Measurements from ENCODE around the gene EMC1. TPM values are rescaled to one million over a fixed set of nuclear protein-coding genes. Genes with fewer than 3 reads are reported as not detected.
"Not testable (repeated sequence)": the region's sequence is repeated elsewhere in the genome, so short reads cannot be mapped to it uniquely, and the experiment has no call there.

EMC1 gene
- total RNA-seq, 2 experiments from 2014 or later, result 25.3 to 29.1 TPM

DNA sequence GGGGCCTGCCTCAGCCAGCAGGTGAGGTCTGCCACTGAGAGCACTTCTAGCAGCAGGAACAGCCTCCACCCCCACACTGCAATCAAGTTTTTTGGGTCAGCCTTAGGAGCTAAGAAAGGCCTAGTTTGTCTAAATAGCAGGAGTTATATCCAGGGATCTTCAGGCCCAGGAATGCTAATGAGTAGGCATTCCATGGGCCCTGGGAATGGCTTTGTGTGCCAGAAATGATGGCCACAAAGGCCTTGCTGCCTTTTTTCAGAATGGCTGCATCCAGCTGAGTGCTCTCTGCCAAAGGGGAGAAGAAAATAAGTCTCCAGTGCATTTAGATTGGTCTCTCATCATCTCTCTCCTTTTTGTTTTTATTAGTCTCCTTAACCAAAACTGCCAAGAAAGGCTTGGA lies 3.1 kb upstream of the EMC1 start:
- POLR2A ChIA-PET, result interaction anchor here (0.9 to 1.3 kb wide), 3 partner anchors 9 to 75 kb away, joined by 3 to 4 read pairs (median 3); partner anchors contain the start of gene UBR4
- no peak overlapping the region for H3K4me3 Mint-ChIP-seq
- no peaks in the 10 kb centered on the region for H3K27me3 Mint-ChIP-seq
- H3K4me1 Mint-ChIP-seq, result peaks cover 42% of the 10 kb centered on the region
- no peak overlapping the region for H3K27ac Mint-ChIP-seq
- CTCF ChIA-PET, result interaction anchor here (1.1 kb wide), 1 partner anchor 17 kb away, joined by 4 read pairs; no protein-coding TSS in a partner anchor
- DNase-seq, result no peak
- H3K9me3 Mint-ChIP-seq, result no peaks in the 10 kb centered on the region
- H3K36me3 Mint-ChIP-seq (ENCODE audit: low read depth), result peaks cover 24% of the 10 kb centered on the region

DNA sequence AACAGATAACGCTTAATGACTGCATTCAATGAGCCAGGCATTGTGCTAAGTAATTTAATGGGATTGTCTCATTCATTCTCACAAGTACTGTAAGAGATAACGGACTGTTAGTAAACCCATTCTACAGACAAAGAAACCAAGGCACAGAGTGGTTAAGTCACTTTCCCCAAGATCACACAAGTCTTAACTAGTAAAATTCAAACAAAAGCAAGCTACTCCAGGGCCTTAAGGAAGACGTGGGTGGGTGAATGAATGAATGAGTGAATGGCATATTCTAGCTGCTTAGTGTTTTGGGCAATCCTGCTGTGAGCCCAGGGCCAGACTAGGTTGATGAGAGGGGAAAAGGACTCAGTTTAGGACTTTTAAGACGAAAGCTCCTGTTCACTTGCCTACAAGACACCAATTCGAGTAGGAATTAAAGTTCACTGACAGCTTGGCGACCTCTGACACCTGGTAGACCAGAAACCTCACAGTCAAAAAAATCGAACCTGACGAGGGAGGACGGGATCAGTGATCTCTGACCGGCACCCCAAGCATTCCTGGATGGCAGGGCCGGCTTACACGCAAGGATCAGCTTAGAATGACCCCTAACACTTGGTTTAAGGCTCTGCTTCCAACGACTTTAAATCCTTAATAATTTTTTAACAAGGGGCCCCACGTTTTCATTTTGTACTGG lies 557 bp downstream of the EMC1 start:
- Mint-ChIP-seq H3K4me3 (peak overlapping the region; percentile 94), H3K27me3 (no peaks in the 10 kb centered on the region), H3K27ac (peak overlapping the region; percentile 86), H3K4me1 (peaks cover 29% of the 10 kb centered on the region), H3K36me3 (ENCODE audit: low read depth) (peaks cover 2% of the 10 kb centered on the region), H3K9me3 (no peaks in the 10 kb centered on the region)
- ChIA-PET CTCF (interaction anchor here (1.0 to 1.7 kb wide), 3 partner anchors 9 to 40 kb away, joined by 3 to 13 read pairs (median 4); no protein-coding TSS in a partner anchor), POLR2A (interaction anchor here (0.5 to 3.0 kb wide), 12 partner anchors 8 to 346 kb away, joined by 3 to 20 read pairs (median 5); partner anchors contain the start of gene UBR4)
- no peak for DNase-seq

DNA sequence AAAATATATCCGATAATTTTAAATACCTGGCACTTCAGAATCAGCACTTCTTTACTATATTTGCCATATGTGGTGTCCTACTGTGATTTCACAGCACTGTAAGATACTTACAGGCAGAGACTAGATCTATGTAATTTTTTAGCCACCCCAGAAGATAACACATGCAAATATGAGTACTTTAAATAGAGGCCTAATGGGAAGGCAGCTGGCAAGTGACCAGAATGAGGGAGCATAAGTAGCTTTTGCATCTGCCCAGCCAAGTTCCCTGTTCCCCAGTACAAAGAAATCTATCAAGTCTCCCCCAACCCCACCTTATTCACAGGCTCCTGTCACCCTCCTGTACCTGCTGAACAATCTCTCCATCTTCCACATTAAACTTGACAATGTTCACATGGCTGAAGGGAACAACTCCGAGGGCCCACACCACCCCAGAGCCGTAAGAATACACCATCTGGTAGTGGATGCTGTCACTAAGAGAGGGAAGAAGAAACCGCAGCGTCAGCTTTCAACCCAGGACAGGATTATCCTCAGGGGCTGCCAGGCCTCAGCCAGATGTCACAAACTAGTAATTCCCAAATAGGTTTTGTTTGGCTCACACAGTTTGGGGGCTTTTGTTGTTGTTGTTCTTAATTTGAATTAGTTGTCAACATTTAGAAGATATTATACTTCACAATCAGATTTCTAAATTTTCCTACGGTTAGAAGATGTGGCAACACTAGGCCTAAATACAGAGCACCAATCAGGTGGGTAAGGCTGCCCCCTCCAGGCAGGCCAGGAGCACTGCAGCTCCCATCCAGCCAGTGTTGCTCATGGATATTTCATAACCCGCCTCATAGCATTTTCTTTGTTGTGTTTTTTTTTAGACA lies 10.4 kb downstream of the EMC1 start:
- Mint-ChIP-seq H3K4me1 (no peaks in the 10 kb centered on the region), H3K9me3 (no peaks in the 10 kb centered on the region), H3K27me3 (no peaks in the 10 kb centered on the region), H3K4me3 (no peak overlapping the region), H3K27ac (no peak overlapping the region), H3K36me3 (ENCODE audit: low read depth) (peaks cover 55% of the 10 kb centered on the region)
- POLR2A ChIA-PET, result interaction anchor here (1.0 to 1.7 kb wide), 3 partner anchors 10 to 29 kb away, joined by 3 to 9 read pairs (median 3); partner anchors contain the start of genes EMC1 and MRTO4
- CTCF ChIA-PET, result interaction anchor here (0.9 to 2.8 kb wide), 14 partner anchors 9 to 357 kb away, joined by 3 to 13 read pairs (median 4); partner anchors contain the start of genes ALDH4A1, EMC1 and MRTO4
- peak; percentile 71 for DNase-seq

DNA sequence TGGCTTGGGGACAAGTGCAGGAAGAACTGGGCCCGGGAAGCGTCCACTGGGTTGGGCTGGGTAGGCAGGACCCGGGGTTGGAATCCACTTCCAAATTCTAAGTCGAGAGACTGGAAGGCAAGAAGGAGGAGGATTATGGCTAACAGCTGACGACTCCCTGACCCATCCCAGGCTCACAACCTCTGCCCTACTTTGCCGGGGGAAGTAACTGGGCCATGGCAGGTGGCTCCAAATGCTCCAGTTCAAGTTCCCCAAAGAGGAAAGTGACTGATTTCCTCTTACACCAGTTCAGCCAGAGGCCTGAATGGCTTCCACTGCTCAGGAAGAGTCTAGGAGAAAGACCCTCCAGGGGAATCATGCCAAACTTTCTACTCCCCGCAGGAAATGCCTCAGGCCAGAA lies 11.4 kb downstream of the EMC1 start:
- Mint-ChIP-seq H3K4me1 (no peaks in the 10 kb centered on the region), H3K4me3 (no peak overlapping the region), H3K27ac (no peak overlapping the region), H3K27me3 (no peaks in the 10 kb centered on the region), H3K9me3 (no peaks in the 10 kb centered on the region), H3K36me3 (ENCODE audit: low read depth) (peaks cover 57% of the 10 kb centered on the region)
- ChIA-PET POLR2A (no interaction called here), CTCF (interaction anchor here (0.6 to 2.8 kb wide), 6 partner anchors 10 to 356 kb away, joined by 3 to 13 read pairs (median 4); no protein-coding TSS in a partner anchor)
- DNase-seq, result no peak

DNA sequence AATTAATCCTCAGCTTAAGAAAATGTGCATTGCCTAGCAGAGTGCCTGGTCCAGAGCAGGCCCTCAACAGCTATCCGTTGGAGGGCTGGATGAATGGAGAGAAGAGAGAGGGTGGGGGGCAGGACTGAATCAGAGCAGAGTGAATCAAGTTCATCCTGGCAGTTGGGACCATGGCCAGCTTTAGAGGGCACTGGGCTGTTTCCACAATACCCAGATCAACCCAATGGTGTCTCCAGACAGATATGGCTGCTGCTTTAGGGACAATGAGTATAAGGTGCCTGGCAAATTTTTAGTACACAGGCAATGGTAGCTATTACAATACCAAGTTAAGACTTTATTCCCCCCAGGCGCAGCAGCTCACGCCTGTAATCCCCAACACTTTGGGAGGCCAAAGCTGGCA lies 17.1 kb downstream of the EMC1 start:
- no peaks in the 10 kb centered on the region for H3K27me3 Mint-ChIP-seq
- no peaks in the 10 kb centered on the region for H3K9me3 Mint-ChIP-seq
- H3K27ac Mint-ChIP-seq, result no peak overlapping the region
- H3K4me1 Mint-ChIP-seq, result no peaks in the 10 kb centered on the region
- ChIA-PET CTCF (interaction anchor here (1.3 kb wide), 1 partner anchor 426 kb away, joined by 3 read pairs; no protein-coding TSS in a partner anchor), POLR2A (interaction anchor here (1.3 to 2.5 kb wide), 2 partner anchors 23 to 29 kb away, joined by 5 to 9 read pairs; no protein-coding TSS in a partner anchor)
- peaks cover 41% of the 10 kb centered on the region for H3K36me3 Mint-ChIP-seq (ENCODE audit: low read depth)
- no peak for DNase-seq
- no peak overlapping the region for H3K4me3 Mint-ChIP-seq

DNA sequence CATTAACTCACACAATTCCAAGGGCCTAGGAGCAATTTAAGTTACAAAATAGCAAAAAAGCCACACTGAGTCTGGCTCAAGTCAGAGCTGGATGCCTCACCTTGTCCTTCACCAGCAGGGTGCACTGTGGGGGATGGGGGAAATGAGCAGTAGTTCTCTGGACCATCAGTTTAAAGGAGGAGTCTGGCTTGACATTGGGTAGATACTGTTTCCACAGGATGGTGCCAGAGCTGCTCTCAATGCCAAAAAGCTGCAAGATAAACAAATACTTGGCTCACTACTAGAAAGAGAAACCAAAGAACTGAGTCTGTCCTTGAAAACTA lies 18.8 kb downstream of the EMC1 start:
- DNase-seq, result no peak
- POLR2A ChIA-PET, result interaction anchor here (1.3 to 1.7 kb wide), 2 partner anchors 19 to 21 kb away, joined by 4 to 5 read pairs; partner anchors contain the start of genes EMC1 and MRTO4
- no peaks in the 10 kb centered on the region for H3K27me3 Mint-ChIP-seq
- H3K36me3 Mint-ChIP-seq (ENCODE audit: low read depth), result peaks cover 45% of the 10 kb centered on the region
- no peaks in the 10 kb centered on the region for H3K9me3 Mint-ChIP-seq
- H3K27ac Mint-ChIP-seq, result no peak overlapping the region
- H3K4me3 Mint-ChIP-seq, result no peak overlapping the region
- no peaks in the 10 kb centered on the region for H3K4me1 Mint-ChIP-seq
- CTCF ChIA-PET, result interaction anchor here (1.9 kb wide), 1 partner anchor 9 kb away, joined by 6 read pairs; no protein-coding TSS in a partner anchor

DNA sequence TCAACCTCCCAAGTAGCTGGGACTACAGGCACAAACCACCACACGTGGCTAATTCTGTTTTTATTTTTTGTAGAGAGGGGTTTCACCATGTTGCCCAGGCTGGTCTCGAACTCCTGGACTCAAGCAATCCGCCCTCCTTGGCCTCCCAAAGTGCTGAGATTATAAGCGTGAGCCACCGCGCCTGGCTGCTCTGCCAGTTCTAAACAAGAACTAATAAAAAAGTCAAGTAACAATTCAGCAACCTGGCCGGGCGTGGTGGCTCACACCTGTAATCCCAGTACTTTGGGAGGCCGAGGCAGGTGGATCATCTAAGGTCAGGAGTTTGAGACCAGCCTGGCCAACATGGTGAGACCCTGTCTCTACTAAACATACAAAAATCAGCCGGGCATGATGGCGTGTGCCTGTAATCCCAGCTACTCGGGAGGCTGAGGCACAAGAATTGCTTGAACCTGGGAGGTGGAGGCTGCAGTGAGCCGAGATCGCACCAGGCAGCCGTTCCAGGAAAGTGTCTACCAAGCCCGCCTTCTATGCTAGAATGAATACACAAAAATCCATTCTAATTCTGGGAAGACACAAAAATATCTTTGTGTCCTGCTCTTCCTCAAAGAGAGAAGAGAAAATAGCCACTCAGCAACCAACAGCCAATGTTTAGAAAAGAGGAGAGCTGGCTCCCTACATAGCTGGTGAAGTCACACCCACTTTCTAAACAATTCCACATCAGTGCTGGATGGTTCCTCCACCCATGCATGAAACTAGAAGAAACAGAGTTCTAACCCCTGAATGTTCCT lies 19.4 kb downstream of the EMC1 start:
- CTCF ChIA-PET, result interaction anchor here (1.9 kb wide), 1 partner anchor 9 kb away, joined by 6 read pairs; no protein-coding TSS in a partner anchor
- not testable (repeated sequence) for H3K27me3 Mint-ChIP-seq, H3K4me1 Mint-ChIP-seq, H3K27ac Mint-ChIP-seq, H3K4me3 Mint-ChIP-seq, H3K9me3 Mint-ChIP-seq, DNase-seq
- POLR2A ChIA-PET, result interaction anchor here (1.3 to 1.7 kb wide), 2 partner anchors 19 to 21 kb away, joined by 4 to 5 read pairs; partner anchors contain the start of genes EMC1 and MRTO4
- peaks cover 48% of the 10 kb centered on the region for H3K36me3 Mint-ChIP-seq (ENCODE audit: low read depth)

DNA sequence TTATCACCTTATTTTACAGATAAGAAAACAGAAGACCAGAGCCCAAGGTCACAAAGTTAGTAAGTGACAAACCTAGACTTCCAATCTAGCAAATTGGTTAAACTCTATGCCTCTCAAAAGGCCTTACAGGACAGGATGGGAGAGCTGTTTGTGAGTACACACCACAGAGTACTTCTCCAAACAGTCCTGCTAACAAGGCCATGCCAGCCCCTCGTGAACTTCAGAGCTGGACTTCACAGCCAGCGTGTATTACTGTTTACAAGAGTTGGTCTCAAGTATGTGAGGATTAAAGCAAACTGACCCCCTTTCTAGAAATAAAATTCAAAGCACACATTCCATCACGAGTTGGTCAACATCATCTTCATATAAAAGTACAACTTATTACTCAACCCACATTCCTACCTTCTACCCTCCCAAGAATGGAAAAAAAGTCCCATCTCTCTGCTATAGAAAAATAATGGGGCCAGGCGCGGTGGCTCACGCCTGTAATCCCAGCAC lies 21.4 kb downstream of the EMC1 start:
- no peak overlapping the region for H3K27ac Mint-ChIP-seq
- ChIA-PET POLR2A (no interaction called here), CTCF (interaction anchor here (1.5 kb wide), 1 partner anchor 11 kb away, joined by 6 read pairs; no protein-coding TSS in a partner anchor)
- H3K36me3 Mint-ChIP-seq (ENCODE audit: low read depth), result peaks cover 50% of the 10 kb centered on the region
- no peaks in the 10 kb centered on the region for H3K4me1 Mint-ChIP-seq
- no peak for DNase-seq
- H3K27me3 Mint-ChIP-seq, result no peaks in the 10 kb centered on the region
- no peaks in the 10 kb centered on the region for H3K9me3 Mint-ChIP-seq
- no peak overlapping the region for H3K4me3 Mint-ChIP-seq

DNA sequence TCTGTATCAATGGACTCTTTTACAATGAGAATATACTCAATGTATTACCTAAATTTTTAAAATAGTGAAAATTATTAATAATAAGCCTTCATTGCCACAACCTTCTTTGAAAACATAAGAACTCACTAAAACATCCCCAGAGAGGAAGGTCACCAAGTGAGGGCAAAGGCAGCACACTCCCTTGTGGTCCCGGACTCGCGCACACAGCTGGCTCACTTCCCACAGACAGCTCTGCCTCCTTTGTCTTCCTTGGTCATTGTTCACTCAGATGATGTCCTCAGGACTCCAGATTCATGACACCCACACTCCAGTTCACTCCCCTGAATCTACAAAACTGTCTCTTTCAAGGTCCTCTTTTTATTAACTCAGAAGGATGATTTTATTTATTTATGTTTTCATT lies 22.1 kb downstream of the EMC1 start:
- CTCF ChIA-PET, result interaction anchor here (0.6 kb wide), 1 partner anchor 1531 kb away, joined by 4 read pairs; no protein-coding TSS in a partner anchor
- H3K27ac Mint-ChIP-seq, result peak overlapping the region; percentile 16
- no peaks in the 10 kb centered on the region for H3K4me1 Mint-ChIP-seq

DNA sequence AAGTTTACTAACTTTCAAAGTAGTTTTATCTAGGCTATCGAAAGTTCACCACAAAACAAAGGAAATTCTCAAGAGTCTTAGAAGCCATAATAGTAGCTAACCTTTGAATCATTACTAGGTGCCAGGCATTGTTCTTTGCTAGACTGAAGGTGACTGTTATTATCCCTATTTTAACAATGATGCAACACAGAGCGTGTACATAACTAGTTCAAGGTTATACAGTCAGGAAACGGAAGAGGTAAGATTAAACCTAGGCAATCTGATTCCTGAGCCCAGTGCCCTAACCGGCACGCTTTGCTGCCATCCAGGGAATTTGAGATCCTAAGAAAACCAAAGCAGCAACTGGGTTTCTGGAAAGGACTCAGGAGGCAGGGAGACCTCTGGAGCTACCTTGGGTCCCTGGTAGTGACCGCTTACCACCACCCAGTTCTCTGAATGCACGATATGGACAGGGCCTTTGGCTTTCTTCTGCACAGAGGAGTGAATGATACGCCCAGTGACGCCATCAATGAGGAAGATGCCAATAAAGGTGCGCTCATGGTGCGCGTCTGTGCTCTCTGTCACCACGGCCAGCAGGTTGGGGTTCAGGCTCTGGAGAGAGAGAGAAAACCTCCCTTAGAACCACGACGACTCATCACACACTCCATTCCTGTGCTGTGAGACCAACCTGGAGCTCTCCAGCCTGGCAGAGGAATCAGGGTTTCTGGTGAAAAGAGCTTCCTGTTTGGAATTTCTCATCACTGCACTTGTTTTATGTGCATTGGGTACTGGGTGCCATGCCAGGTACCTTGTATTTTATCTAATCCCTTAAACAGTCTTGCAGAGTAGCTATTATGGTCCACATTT lies 28.1 kb downstream of the EMC1 start:
- no peaks in the 10 kb centered on the region for H3K4me1 Mint-ChIP-seq
- no peak overlapping the region for H3K4me3 Mint-ChIP-seq
- ChIA-PET POLR2A (interaction anchor here (1.0 to 1.1 kb wide), 2 partner anchors 10 to 13 kb away, joined by 3 to 5 read pairs; partner anchors contain the start of gene UBR4), CTCF (no interaction called here)
- no peaks in the 10 kb centered on the region for H3K9me3 Mint-ChIP-seq
- DNase-seq, result no peak
- H3K36me3 Mint-ChIP-seq (ENCODE audit: low read depth), result peaks cover 71% of the 10 kb centered on the region
- no peak overlapping the region for H3K27ac Mint-ChIP-seq
- H3K27me3 Mint-ChIP-seq, result no peaks in the 10 kb centered on the region

More for the DNA sequence above, 22.1 kb downstream of the EMC1 start:
- no peaks in the 10 kb centered on the region for H3K9me3 Mint-ChIP-seq
- H3K4me3 Mint-ChIP-seq, result no peak overlapping the region
- H3K36me3 Mint-ChIP-seq (ENCODE audit: low read depth), result peaks cover 55% of the 10 kb centered on the region
- no peak for DNase-seq
- no peaks in the 10 kb centered on the region for H3K27me3 Mint-ChIP-seq
- POLR2A ChIA-PET, result no interaction called here

DNA sequence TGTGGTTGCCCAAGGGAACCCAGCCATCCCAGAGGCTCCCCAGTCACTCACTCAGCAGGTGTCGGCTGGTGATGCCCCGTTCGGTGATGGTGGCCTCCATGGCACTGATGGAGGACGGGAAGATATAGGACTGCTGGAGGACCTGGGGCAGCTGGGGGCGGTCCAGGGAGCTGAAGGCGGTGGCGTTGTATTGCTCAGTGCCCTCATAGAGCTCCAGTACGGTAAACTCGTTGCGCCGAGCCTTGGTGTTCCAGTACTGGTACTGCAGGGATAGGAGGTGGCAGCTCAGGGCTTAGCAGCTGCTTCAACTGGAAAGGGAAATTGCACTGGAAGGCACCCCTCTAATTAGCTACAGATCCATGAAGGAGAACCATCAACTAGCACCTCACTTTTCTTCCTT lies 28.8 kb downstream of the EMC1 start:
- no peak overlapping the region for H3K27ac Mint-ChIP-seq
- H3K4me3 Mint-ChIP-seq, result no peak overlapping the region
- POLR2A ChIA-PET, result interaction anchor here (0.8 to 1.1 kb wide), 3 partner anchors 10 to 20 kb away, joined by 3 read pairs; no protein-coding TSS in a partner anchor
- H3K36me3 Mint-ChIP-seq (ENCODE audit: low read depth), result peaks cover 71% of the 10 kb centered on the region
- H3K27me3 Mint-ChIP-seq, result no peaks in the 10 kb centered on the region
- no peaks in the 10 kb centered on the region for H3K9me3 Mint-ChIP-seq
- CTCF ChIA-PET, result no interaction called here
- H3K4me1 Mint-ChIP-seq, result no peaks in the 10 kb centered on the region
- no peak for DNase-seq
